Vagina (tissue), 2 donors: Measurements from ENCODE around the gene NPAS3.

Source experiments
- CTCF ChIP-seq, 3 experiments: fragments of 450-650 bp in 2 of 3; fragments of 200-600 bp in 1 of 3; sonication (generic) in 1 of 3; IDR thresholded peaks; one replicate each; pipeline ENCODE4 v1.5.1; 2017 to 2019; ENCODE audit warnings: antibody characterized with exemption in 3 of 3, mild to moderate bottlenecking in 2 of 3, moderate library complexity in 2 of 3
- POLR2AphosphoS5 ChIP-seq, 2 donors: sonication (generic); formaldehyde crosslinking; IDR thresholded peaks; one replicate each; pipeline ENCODE4 v1.9.0; 2017; ENCODE audit warnings: antibody characterized with exemption in 2 of 2, mild to moderate bottlenecking in 2 of 2, low read depth in 1 of 2; ENCODE audit not compliant: insufficient read depth in 1 of 2

DNA sequence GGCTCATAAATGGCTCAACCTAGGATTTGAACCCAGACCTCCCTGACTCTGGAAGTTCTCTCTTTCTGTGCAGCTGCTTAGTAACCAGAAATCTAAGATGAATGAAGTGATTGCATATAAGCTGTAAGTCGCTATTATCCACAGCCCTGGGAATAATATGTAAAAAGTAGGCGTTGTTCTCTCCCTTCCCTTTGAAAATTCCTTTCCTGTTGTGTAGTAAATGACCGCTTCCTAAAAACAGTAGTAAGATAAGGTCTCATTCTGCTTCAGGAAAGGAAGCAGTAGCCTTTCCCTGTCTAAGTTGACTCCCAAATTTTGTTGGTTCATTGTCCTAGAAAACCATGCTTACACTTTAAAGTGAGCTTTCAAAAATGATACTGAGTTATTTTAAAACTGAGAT is 593.9 kb downstream of the NPAS3 start:
- TF ChIP-seq CTCF (IDR thresholded peaks at IDR 0.05): no peak
- no peak for TF ChIP-seq POLR2AphosphoS5 (IDR thresholded peaks at IDR 0.05; ENCODE audit: insufficient read depth in 1 of 2, low read depth in 1 of 2)
